Activated naive CD8-positive, alpha-beta T cell treated with anti-CD3 and anti-CD28 coated beads, Interleukin-2, amount 10 ng/mL, durations not matched to agents 7 days and 5 days (primary cell): Measurements from ENCODE around the gene ZBTB44. TPM values are rescaled to one million over a fixed set of nuclear protein-coding genes. Genes with fewer than 3 reads are reported as not detected.
"Not testable (repeated sequence)": the region's sequence is repeated elsewhere in the genome, so short reads cannot be mapped to it uniquely, and the experiment has no call there.

Experiments
- ATAC-seq: fragments of 150-1000 bp; cut with Tn5 transposase; one replicate; pipeline ENCODE4 v1.10.0; 2021; ENCODE audit warnings: low read depth, moderate library complexity
- POLR2A ChIA-PET: fragments of 350-600 bp; sonication (Branson Sonifier 250); formaldehyde crosslinking; loops from one replicate; lab custom pipeline; 2021; ENCODE audit warnings: antibody characterized with exemption; lab: Charles Lee
- DNase-seq: peaks from one replicate; pipeline ENCODE4 v3.0.0; 2021
- H3K27ac Mint-ChIP-seq: one replicate; pipeline ENCODE4 v1.8.0; 2022; ENCODE audit warnings: mild to moderate bottlenecking, mixed read lengths
- H3K27me3 Mint-ChIP-seq: one replicate; pipeline ENCODE4 v1.8.0; 2022; ENCODE audit warnings: mild to moderate bottlenecking, moderate library complexity, mixed read lengths
- H3K36me3 Mint-ChIP-seq: one replicate; pipeline ENCODE4 v1.8.0; 2021; ENCODE audit warnings: mild to moderate bottlenecking, mixed read lengths
- H3K4me1 Mint-ChIP-seq: one replicate; pipeline ENCODE4 v1.8.0; 2021; ENCODE audit warnings: mixed read lengths
- H3K4me3 Mint-ChIP-seq: one replicate; pipeline ENCODE4 v1.8.0; 2022; ENCODE audit warnings: mild to moderate bottlenecking, moderate library complexity, mixed read lengths
- H3K9me3 Mint-ChIP-seq: one replicate; pipeline ENCODE4 v1.8.0; 2021; ENCODE audit warnings: mixed read lengths
- total RNA-seq, 2 experiments: library from RNA; stranded (reverse); gene quantifications; one replicate each; pipeline ENCODE4 v1.2.3, GENCODE V29; 2021

Gene ZBTB44
- total RNA-seq, 2 experiments from 2014 or later: 53.9 to 60.7 TPM

- POLR2A ChIA-PET: no interaction called here
- no peak overlapping the region for H3K27ac Mint-ChIP-seq
These were observed 111.7 kb downstream of the ZBTB44 start for GRCh38 chr11:130202818-130203689.

GRCh38 chr11:130202009-130202817 lies 112.5 kb downstream of the ZBTB44 start:
- DNase-seq (no peak), ATAC-seq (no peak)
- H3K4me3 Mint-ChIP-seq: no peak overlapping the region
- H3K4me1 Mint-ChIP-seq: peaks cover 1% of the 10 kb centered on the region
- no peaks in the 10 kb centered on the region for H3K27me3 Mint-ChIP-seq
- POLR2A ChIA-PET: no interaction called here
- no peaks in the 10 kb centered on the region for H3K36me3 Mint-ChIP-seq
- no peaks in the 10 kb centered on the region for H3K9me3 Mint-ChIP-seq
- no peak overlapping the region for H3K27ac Mint-ChIP-seq

More at GRCh38 chr11:130202818-130203689, 111.7 kb downstream of the ZBTB44 start:
- DNase-seq (no peak), ATAC-seq (no peak)
- no peak overlapping the region for H3K4me3 Mint-ChIP-seq
- H3K9me3 Mint-ChIP-seq: no peaks in the 10 kb centered on the region
- H3K4me1 Mint-ChIP-seq: peaks cover 1% of the 10 kb centered on the region
- H3K27me3 Mint-ChIP-seq: no peaks in the 10 kb centered on the region
- H3K36me3 Mint-ChIP-seq: no peaks in the 10 kb centered on the region

- Mint-ChIP-seq H3K27ac (no peak overlapping the region), H3K4me3 (no peak overlapping the region), H3K9me3 (no peaks in the 10 kb centered on the region), H3K36me3 (no peaks in the 10 kb centered on the region), H3K4me1 (peaks cover 1% of the 10 kb centered on the region), H3K27me3 (no peaks in the 10 kb centered on the region)
- DNase-seq: no peak
- POLR2A ChIA-PET: no interaction called here
- no peak for ATAC-seq
These were observed 113.7 kb downstream of the ZBTB44 start for GRCh38 chr11:130201026-130201425.

- H3K36me3 Mint-ChIP-seq: no peaks in the 10 kb centered on the region
- peaks cover 1% of the 10 kb centered on the region for H3K4me1 Mint-ChIP-seq
- POLR2A ChIA-PET: no interaction called here
- no peak overlapping the region for H3K4me3 Mint-ChIP-seq
- ATAC-seq (no peak), DNase-seq (no peak)
- H3K9me3 Mint-ChIP-seq: no peaks in the 10 kb centered on the region
- H3K27me3 Mint-ChIP-seq: no peaks in the 10 kb centered on the region
- H3K27ac Mint-ChIP-seq: no peak overlapping the region
These were observed 114.9 kb downstream of the ZBTB44 start for GRCh38 chr11:130199792-130200191.

GRCh38 chr11:130198964-130199363 lies 115.8 kb downstream of the ZBTB44 start:
- no peak overlapping the region for H3K27ac Mint-ChIP-seq
- H3K4me1 Mint-ChIP-seq: peaks cover 1% of the 10 kb centered on the region
- H3K36me3 Mint-ChIP-seq: no peaks in the 10 kb centered on the region

GRCh38 chr11:130198292-130198691 lies 116.4 kb downstream of the ZBTB44 start:
- Mint-ChIP-seq H3K36me3 (no peaks in the 10 kb centered on the region), H3K27ac (no peak overlapping the region), H3K4me3 (no peak overlapping the region), H3K4me1 (peaks cover 1% of the 10 kb centered on the region), H3K9me3 (no peaks in the 10 kb centered on the region), H3K27me3 (peaks cover 2% of the 10 kb centered on the region)
- no peak for DNase-seq
- ATAC-seq: no peak
- POLR2A ChIA-PET: no interaction called here

More at GRCh38 chr11:130198964-130199363, 115.8 kb downstream of the ZBTB44 start:
- no peak overlapping the region for H3K4me3 Mint-ChIP-seq
- peaks cover 2% of the 10 kb centered on the region for H3K27me3 Mint-ChIP-seq
- no peak for ATAC-seq
- no peaks in the 10 kb centered on the region for H3K9me3 Mint-ChIP-seq
- no peak for DNase-seq
- POLR2A ChIA-PET: no interaction called here

GRCh38 chr11:130197386-130198035 lies 117.2 kb downstream of the ZBTB44 start:
- ATAC-seq (no peak), DNase-seq (no peak)
- POLR2A ChIA-PET: no interaction called here
- Mint-ChIP-seq H3K4me3 (no peak overlapping the region), H3K9me3 (no peaks in the 10 kb centered on the region), H3K27me3 (peaks cover 2% of the 10 kb centered on the region), H3K27ac (no peak overlapping the region), H3K4me1 (peaks cover 1% of the 10 kb centered on the region), H3K36me3 (no peaks in the 10 kb centered on the region)

GRCh38 chr11:130194241-130195023 lies 120.3 kb downstream of the ZBTB44 start:
- no peaks in the 10 kb centered on the region for H3K36me3 Mint-ChIP-seq
- no peaks in the 10 kb centered on the region for H3K4me1 Mint-ChIP-seq
- no peak overlapping the region for H3K4me3 Mint-ChIP-seq
- DNase-seq: no peak
- no peaks in the 10 kb centered on the region for H3K9me3 Mint-ChIP-seq
- H3K27ac Mint-ChIP-seq: no peak overlapping the region
- no peak for ATAC-seq
- peaks cover 2% of the 10 kb centered on the region for H3K27me3 Mint-ChIP-seq
- POLR2A ChIA-PET: interaction anchor here (1.0 kb wide), 1 partner anchor 17 kb away, joined by 3 read pairs; no protein-coding TSS in a partner anchor

- H3K4me3 Mint-ChIP-seq, DNase-seq, ATAC-seq, H3K27me3 Mint-ChIP-seq, H3K9me3 Mint-ChIP-seq, H3K4me1 Mint-ChIP-seq, H3K36me3 Mint-ChIP-seq, H3K27ac Mint-ChIP-seq: not testable (repeated sequence)
- POLR2A ChIA-PET: interaction anchor here (1.0 kb wide), 1 partner anchor 17 kb away, joined by 3 read pairs; no protein-coding TSS in a partner anchor
These were observed 121.2 kb downstream of the ZBTB44 start for GRCh38 chr11:130193551-130193950.

GRCh38 chr11:130192845-130193267 lies 121.9 kb downstream of the ZBTB44 start:
- peaks cover 2% of the 10 kb centered on the region for H3K27me3 Mint-ChIP-seq
- H3K4me1 Mint-ChIP-seq: no peaks in the 10 kb centered on the region
- H3K9me3 Mint-ChIP-seq: no peaks in the 10 kb centered on the region
- POLR2A ChIA-PET: no interaction called here
- no peaks in the 10 kb centered on the region for H3K36me3 Mint-ChIP-seq
- H3K4me3 Mint-ChIP-seq: no peak overlapping the region
- DNase-seq (no peak), ATAC-seq (no peak)
- no peak overlapping the region for H3K27ac Mint-ChIP-seq

GRCh38 chr11:130191896-130192295 lies 122.8 kb downstream of the ZBTB44 start:
- Mint-ChIP-seq H3K27ac (no peak overlapping the region), H3K4me1 (no peaks in the 10 kb centered on the region), H3K4me3 (no peak overlapping the region), H3K27me3 (peaks cover 2% of the 10 kb centered on the region), H3K36me3 (no peaks in the 10 kb centered on the region), H3K9me3 (no peaks in the 10 kb centered on the region)
- POLR2A ChIA-PET: no interaction called here
- ATAC-seq (no peak), DNase-seq (no peak)

GRCh38 chr11:130190371-130190881 lies 124.3 kb downstream of the ZBTB44 start:
- ATAC-seq (no peak), DNase-seq (no peak)
- peaks cover 2% of the 10 kb centered on the region for H3K27me3 Mint-ChIP-seq
- POLR2A ChIA-PET: no interaction called here
- no peaks in the 10 kb centered on the region for H3K36me3 Mint-ChIP-seq
- H3K9me3 Mint-ChIP-seq: no peaks in the 10 kb centered on the region
- H3K27ac Mint-ChIP-seq: no peak overlapping the region
- no peak overlapping the region for H3K4me3 Mint-ChIP-seq
- no peaks in the 10 kb centered on the region for H3K4me1 Mint-ChIP-seq
